GM19372 (cell line): ENCODE measurements around the gene MLLT3.
A peak's percentile ranks its signal among the peaks of the same experiment; 100 is the strongest.
"Not testable (repeated sequence)": the region's sequence is repeated elsewhere in the genome, so short reads cannot be mapped to it uniquely, and the experiment has no call there.

ENCODE experiments used
- ATAC-seq: cut with Tn5 transposase; IDR thresholded peaks from one replicate; pipeline ENCODE4 v1.9.1; 2021; ENCODE audit warnings: mild to moderate bottlenecking, low read depth, moderate library complexity; ENCODE audit not compliant: unreplicated experiment

The MLLT3 gene

DNA sequence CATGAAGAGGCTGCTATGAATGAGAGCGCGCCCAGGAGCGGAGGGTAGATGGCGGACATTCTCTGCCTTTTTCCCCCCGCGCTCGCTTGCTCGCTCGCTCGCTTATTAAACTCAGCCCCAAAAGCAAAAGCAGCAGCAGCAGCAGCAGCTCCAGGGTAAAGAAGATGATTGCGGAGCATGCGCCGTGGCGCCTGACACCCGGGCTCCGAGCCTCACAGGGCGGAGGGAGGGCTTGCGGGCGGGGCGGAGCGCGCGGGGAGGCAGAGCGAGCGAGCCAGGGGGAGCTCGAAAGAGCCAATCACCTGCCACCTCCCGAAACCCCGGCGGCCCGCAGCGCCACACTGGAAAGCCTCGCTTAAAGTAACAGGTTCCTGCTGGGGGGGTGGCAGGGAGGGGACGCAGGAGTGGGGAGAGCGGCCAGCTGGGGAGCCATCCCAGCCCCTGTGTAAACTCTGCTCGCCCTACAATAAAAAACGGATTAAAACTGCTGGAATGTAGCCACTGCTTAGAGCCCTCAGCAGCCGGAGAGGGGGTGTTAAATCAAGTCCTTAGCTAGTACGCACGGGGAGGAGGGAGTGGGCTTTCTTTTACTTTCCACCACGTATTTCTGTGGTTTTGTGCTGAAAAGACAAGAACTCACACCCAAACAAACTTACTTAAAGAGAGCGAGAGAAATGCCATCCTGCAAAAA is at the start of gene MLLT3:
TSS of gene MLLT3 (minus strand) at position 170 of the 691 bp plus-strand sequence.
- peak; percentile 84 for ATAC-seq

DNA sequence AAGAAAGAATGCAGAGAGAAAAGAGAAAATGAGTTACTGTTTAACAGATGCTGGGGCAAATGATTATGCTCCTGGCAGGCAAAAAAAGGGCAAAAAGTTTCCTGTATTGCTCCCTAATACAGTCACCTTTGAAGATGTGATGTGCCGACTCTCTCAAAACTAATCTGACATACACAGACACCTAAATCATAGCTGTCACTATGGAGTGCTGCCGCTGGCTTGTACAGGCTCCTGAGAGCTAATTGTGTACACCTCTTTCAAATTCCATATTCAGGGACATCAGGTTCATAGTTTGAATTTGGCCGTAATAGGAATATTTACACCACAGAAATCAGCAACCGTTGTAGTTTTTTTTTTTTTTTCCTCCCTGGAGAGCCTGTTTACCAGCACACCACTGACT is 49.3 kb upstream of the MLLT3 start:
- no peak for ATAC-seq

DNA sequence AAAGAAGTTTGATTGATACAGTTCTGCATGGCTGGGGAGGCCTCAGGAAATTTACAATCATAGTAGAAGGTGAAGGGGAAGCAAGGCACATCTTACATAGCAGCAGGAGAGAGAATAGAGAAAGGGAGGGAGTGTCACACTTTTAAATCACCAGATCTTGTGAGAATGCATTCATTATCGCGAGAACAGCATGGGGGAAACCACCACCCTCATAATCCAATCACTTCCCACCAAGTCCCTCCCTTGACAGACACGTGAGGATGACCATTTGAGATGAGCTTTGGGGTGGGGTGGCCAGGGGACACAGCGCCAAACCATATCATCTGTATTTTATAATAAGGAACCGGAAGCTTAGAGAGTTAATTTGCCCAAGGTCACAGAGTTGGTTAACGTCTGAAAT is 48.1 kb upstream of the MLLT3 start:
- ATAC-seq = no peak

DNA sequence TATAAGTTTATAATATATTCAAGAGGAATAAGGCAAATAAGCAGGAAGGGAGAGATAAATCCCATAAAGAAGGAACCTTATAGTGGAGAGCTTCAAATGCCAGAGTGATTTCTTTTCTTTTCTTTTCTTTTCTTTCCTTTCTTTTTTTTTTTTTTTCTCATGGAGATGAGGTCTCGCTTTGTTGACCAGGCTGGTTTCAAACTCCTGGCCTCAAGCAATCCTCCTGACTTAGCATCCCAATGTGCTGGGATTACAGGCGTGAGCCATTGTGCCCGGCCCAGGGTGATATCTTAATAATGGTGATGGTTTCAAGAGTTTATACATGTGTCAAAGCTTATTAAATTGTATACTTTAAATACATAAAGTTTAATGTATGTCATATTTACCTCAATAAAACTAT is 42.2 kb upstream of the MLLT3 start:
- ATAC-seq = no peak

DNA sequence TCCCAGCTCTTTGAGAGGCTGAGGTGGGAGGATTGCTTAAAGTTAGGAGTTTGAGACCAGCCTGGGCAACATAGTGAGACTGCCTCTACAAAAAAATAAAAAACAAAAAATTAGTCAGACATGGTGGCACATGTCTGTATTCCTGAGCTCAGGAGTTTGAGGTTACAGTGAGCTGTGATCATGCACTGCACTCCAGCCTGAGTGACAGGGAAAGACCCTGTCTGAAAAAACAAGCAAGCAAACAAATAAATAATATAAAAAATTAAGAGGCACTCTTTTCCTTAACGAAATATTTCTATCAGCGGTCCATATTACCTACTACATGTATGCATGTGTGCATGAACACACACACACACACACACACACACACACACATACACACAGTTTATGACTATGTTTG is 40.8 kb upstream of the MLLT3 start:
- no peak for ATAC-seq

DNA sequence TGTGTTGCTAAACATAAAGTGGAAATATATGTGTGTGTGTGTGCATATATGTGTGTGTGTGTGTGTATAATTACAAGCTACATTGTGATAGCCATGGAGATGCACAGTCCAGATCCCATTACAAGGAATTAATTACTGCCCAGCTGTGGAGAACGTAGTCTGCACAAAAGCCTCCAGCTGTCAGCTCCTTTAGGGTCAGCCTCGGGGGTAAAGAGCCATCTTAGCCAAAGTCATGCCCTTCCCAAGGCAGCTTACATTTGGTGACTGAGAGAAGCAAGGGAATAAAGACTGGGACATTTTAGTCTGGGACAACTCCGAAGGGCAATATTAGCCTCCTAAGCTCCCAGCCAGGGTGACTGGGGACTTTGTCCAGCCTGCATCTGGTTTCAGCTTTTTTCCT is 39.9 kb upstream of the MLLT3 start:
- no peak for ATAC-seq

DNA sequence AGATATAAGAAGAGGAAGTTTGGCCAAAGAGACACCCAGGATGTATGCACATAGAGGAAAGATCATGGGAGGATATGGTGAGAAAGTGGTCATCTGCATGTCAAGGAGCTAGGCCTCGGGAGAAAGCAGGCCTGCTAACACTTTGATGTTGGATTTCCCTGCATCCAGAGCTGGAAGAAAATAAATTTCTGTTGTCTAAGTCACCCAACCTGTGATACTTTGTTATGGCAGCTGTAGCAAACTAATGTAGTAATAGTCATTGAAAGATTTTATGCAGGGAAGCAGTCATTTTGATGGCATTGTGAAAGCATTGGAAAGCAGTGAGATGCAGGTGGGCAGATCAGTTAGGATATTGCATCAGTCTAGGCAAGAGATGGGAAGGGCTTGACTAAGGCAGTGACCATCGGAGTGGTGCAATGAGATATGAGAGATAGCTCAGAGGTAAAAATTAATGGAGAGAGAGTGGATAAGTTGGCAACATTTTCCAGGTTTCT is 37.2 kb upstream of the MLLT3 start:
- ATAC-seq = no peak

DNA sequence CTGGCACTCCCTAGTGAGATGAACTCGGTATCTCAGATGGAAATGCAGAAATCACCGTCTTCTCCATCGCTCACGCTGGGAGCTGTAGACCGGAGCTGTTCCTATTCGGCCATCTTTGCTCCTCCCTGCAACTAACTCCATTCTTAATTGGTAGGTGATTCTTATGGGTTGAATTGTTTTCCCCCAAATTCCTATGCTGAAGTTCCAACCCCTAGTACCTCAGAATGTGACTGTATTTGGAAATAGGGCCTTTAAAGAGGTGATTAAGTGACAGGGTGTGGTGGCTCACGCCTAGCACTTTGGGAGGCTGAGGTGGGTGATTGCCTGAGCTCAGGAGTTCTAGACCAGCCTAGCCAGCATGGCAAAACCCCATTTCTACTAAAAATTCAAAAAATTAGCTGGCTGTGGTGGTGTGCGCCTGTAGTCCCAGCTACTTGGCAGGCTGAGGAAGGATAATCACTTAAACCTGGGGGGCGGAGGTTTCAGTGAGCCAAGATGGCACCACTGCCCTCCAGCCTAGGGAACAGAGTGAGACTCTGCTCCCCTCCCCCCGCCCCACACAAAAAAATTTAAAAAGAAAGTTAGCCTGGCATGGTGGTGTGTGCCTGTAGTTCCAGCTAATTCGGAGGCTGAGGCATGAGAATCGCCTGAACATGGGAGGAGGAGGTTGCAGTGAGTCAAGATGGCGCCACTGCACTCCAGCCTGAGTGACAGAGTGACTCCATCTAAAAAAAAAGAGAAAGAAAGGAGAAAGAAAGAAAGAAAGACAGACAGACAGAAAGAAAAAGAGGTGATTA is 36.6 kb upstream of the MLLT3 start:
- ATAC-seq = no peak

DNA sequence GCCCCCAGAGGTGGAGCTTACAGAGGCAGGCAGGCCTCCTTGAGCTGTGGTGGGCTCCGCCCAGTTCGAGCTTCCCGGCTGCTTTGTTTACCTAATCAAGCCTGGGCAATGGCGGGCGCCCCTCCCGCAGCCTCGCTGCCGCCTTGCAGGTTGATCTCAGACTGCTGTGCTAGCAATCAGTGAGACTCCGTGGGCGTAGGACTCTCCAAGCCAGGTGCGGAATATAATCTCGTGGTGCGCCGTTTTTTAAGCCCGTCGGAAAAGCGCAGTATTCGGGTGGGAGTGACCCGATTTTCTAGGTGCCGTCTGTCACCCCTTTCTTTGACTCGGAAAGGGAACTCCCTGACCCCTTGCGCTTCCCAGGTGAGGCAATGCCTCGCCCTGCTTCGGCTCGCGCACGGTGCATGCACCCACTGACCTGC is 36.0 kb upstream of the MLLT3 start:
- not testable (repeated sequence) for ATAC-seq

DNA sequence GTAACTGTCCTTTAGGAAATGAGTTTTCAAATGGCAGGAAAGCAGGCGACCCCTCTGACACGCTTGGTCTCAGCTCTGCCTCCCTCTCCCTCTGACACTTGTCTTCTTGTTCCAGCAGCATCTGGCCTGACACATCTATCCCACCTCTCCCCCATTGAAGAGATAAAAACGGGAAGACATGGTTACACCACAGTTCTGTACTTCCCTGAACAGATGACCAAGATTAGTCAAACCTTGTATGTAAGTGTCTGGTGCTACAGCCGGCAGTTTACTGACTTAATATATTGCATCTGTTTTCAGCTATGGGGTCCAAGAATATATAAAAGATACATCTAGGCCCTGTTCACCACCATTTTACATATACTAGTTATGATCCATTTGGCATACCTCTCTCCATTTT is 29.6 kb upstream of the MLLT3 start:
- no peak for ATAC-seq

DNA sequence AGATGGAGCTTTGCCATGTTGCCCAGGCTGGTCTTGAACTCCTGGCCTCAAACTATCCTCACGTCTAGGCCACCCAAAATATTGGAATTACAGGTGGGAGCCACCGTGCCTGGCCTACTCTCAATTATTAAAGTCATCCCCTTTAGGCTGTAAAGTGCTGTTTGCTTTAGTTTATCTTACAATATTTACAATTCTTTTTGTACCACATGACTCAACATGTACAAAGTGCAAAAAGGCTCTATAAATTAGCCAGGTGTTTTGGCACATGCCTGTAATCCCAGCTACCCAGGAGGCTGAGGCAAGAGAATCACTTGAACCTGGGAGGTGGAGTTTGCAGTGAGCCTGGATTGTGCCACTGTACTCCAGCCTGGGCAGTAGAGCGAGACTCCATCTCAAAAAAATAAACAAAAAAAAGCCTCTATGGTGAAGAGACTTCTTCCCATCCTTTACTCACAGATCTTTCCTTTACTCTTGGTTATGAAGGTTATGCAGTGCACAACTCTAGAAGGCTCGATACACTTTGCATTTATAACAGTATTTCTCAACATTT is 28.5 kb upstream of the MLLT3 start:
- no peak for ATAC-seq

DNA sequence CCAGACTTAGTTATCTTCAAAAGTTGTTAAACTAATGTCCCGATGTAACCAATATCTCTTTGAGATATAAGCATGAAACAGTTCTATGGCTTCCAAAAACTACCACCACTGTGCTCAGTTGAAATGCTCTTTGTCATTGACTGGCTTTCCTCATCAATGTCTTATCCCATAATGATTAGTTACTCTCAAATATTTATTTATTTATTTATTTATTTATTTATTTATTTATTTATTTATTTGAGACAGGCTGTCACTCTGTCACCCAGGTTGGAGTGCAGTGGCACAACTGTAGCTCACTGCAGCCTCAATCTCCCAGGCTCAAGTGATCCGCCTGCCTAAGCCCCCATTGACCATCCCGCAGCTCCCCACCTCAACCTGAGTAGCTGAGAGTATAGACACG is 28.0 kb upstream of the MLLT3 start:
- ATAC-seq = no peak

DNA sequence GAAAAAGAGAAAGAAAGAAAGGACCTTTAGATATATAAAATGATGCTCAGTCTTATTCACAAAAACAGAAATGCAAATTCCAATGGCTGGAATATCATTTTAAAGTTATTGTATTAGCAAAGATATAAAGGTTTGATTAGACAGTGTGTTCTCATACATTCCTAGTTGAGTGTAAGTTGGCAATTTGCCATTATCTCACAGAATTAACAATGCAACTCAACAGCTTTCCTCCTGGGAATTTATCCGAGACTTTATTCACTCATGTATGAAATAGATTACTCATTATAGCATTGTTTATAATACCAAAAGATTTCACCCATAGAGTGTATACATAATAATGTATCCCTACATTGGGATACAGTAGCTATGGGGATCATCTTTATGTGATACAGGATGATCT is 27.1 kb upstream of the MLLT3 start:
- ATAC-seq = no peak

DNA sequence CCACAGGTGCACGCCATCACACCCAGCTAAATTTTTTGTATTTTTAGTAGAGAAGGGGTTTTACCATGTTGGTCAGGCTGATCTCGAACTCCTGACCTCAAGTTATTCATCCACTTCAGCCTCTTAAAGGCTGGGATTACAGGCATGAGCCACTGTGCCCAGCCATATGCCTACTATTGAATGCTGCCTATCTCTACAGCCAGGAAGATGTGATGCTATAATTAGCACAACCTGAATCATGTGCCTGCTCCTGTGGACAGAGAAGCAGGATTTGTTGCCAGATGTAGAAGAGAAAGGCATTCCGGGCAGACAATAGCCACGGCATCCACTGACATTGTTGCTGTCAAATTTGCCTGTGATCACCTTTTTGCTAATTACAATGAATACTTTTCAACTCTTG is 24.4 kb upstream of the MLLT3 start:
- ATAC-seq = no peak

DNA sequence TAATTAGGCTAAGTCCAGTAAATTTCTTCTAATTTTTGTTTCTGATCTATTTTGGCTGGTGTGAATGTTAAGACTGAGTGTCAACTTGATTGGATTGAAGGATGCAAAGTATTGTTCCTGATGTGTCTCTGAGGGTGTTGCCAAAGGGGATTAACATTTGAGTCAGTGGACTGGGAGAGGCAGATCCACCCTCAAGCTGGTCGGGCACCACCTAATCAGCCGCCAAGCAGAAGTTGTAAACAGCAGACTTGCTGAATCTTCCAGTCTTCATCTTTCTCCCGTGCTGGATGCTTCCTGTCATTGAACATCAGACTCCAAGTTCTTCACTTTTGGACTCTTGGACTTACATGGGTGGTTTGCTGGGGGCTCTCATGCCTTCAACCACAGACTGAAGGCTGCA is 21.4 kb upstream of the MLLT3 start:
- no peak for ATAC-seq

DNA sequence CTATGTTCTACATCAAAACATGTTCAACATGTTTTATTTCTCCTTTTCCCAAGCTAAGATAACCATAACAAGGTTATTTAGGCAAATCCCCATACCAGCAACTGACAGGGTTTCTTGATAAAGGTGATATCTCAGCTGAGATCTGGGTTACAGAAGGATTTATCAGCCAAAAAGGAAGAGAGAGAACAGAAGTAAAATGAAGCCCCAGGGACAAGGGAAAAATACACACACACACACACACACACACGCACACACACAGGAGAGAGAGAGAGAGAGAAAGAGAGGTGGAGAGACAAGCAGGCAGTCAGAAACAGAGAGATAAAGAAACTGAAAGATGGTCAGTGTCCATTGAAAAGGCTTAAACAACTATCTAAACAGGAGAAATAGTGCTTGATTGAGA is 19.7 kb upstream of the MLLT3 start:
- no peak for ATAC-seq

DNA sequence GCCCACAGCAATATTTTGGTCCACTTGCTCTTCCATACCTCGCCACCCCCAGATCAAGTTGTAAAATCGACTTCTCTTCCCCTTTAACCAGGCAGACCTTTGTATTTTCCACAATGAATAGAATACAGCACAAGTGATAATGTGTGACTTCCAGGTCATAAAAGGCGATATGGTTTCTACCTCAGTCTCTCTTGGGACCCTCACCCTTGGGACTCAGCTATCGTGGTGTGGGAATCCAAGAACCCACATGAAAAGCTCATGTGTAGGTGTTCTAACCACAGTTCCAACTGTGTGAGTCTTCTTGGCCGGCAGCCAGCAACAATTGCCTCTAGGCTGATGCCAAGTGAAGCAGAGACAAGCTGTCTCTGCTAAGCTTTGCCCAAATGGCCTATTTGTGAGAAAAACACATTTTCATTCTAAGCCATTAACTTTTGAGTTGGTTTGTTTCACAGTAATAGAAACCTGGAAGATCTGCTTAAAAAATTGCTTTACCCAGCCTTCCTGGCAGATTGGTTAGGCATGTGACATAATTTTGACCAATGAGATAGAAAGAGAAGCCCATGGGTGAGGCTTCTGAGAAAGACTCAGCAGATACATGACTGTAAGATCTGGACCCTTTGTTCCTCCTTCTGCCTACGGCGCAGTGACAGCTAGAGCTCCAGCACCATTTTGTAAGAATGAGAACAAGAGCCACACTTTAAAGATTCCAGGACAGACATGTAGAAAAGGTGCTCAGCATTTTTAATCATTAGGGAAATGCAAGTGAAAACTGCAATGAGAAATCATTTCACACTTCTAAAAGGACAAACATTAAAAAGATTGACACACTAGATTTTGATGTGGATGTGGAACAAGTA is 18.3 kb upstream of the MLLT3 start:
- ATAC-seq = peak; percentile 85

DNA sequence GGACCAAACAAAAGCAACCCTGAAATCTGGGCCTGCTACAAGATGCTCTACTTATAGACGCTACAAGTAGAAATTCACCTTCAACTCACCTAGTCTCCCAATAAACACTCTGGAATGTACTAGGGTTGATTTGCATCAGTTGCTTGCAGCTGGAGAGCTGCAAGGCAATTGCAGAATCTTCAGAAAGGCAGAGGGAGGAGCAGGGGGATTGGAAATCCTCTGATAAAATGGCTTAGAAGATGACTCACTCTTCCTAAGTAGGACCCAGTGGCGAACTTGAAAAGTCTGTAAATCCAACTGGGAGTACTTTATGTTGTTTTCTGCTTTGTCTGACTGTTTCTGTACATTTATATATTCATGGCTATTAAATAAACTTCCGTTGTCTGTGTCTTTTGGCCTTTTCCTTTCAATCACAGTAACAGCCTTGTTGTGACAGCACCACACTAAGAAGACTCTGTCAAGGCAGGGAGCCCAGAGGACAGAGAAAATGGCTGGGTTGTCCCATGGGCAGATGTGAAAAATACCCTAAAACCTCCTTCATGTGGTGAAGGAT is 14.7 kb upstream of the MLLT3 start:
- no peak for ATAC-seq

DNA sequence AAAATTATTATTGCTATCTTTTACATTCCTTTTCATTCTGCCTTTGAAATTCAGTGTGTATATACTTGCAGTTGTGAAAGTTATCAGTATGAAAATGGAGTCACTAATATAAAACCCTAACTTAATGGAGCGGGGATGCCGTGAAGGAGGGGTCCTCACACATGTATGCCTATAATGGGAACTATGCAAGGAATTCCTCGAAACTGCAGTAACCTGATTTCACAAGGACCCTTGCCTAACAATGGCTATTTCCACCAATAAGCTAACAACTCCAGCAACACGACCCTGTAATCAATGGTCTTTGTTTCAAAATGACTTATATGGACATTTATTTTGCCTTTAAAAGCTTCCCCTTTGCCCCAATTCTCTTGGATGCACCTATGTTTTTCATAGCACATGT is 12.6 kb upstream of the MLLT3 start:
- no peak for ATAC-seq

DNA sequence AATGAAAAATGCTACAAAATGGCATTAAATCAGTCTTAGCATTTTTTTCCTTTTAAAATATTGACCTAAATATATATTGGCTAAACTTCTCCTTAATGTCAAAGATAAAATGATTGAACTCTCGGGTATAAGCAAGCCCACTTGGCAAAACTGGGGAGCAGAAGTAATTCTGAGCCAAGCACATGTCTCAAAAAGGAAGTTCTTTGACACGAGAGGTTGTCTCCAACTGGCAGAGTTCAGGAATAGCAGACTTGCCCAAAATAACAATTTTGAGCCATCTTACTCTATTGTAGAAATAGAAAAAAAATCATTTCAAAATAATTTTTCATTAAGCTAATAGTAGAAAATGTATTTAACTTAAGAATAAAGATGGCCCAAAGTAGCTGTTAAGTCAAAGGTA is 10.4 kb upstream of the MLLT3 start:
- ATAC-seq = no peak
